HG03039 (cell line): ENCODE measurements around the gene KRT75.
"Not testable (repeated sequence)": the region's sequence is repeated elsewhere in the genome, so short reads cannot be mapped to it uniquely, and the experiment has no call there.

ENCODE experiments used
- ATAC-seq: cut with Tn5 transposase; IDR thresholded peaks from one replicate; pipeline ENCODE4 v1.9.1; 2021; ENCODE audit warnings: mild to moderate bottlenecking, moderate library complexity; ENCODE audit not compliant: unreplicated experiment

The KRT75 gene

GRCh38 chr12:52418576-52419110, 15.5 kb downstream of the KRT75 start:
- no peak for ATAC-seq

GRCh38 chr12:52417740-52418139, 16.4 kb downstream of the KRT75 start:
- no peak for ATAC-seq

GRCh38 chr12:52416795-52417194, 17.4 kb downstream of the KRT75 start:
- ATAC-seq, result no peak

- no peak for ATAC-seq
Observed at GRCh38 chr12:52415870-52416750, 18.1 kb downstream of the KRT75 start.

- no peak for ATAC-seq
Observed at GRCh38 chr12:52414936-52415335, 19.2 kb downstream of the KRT75 start.

- no peak for ATAC-seq
Observed at GRCh38 chr12:52413782-52414345, 20.3 kb downstream of the KRT75 start.

GRCh38 chr12:52413202-52413601, 21.0 kb downstream of the KRT75 start:
- ATAC-seq, result no peak

- no peak for ATAC-seq
Observed at GRCh38 chr12:52411815-52412214, 22.4 kb downstream of the KRT75 start.

GRCh38 chr12:52410589-52411248, 23.5 kb downstream of the KRT75 start:
- not testable (repeated sequence) for ATAC-seq

GRCh38 chr12:52407918-52408317, 26.3 kb downstream of the KRT75 start:
- ATAC-seq, result no peak

GRCh38 chr12:52405922-52406385, 28.2 kb downstream of the KRT75 start, which contains the start of gene KRT82:
Gene KRT82 (minus strand): TSS chr12:52406335. CDS start chr12:52406277, 58 bp downstream.
- no peak for ATAC-seq

- ATAC-seq, result no peak
Observed at GRCh38 chr12:52404951-52405350, 29.2 kb downstream of the KRT75 start.

- ATAC-seq, result no peak
Observed at GRCh38 chr12:52403561-52403960, 30.6 kb downstream of the KRT75 start.

GRCh38 chr12:52402873-52403540, 31.2 kb downstream of the KRT75 start:
- no peak for ATAC-seq

- no peak for ATAC-seq
Observed at GRCh38 chr12:52402377-52402776, 31.8 kb downstream of the KRT75 start.

- ATAC-seq, result no peak
Observed at GRCh38 chr12:52401926-52402325, 32.2 kb downstream of the KRT75 start.

GRCh38 chr12:52401526-52401925, 32.6 kb downstream of the KRT75 start:
- ATAC-seq, result no peak

GRCh38 chr12:52400906-52401305, 33.3 kb downstream of the KRT75 start:
- ATAC-seq, result no peak

- ATAC-seq, result no peak
Observed at GRCh38 chr12:52399756-52400155, 34.4 kb downstream of the KRT75 start.

- no peak for ATAC-seq
Observed at GRCh38 chr12:52398176-52398575, 36.0 kb downstream of the KRT75 start.

GRCh38 chr12:52396656-52397055, 37.5 kb downstream of the KRT75 start:
- ATAC-seq, result no peak
